Neuronal stem cell (in vitro differentiated cells): ENCODE measurements around the gene AKAP12.

Experiments
- DNase-seq: peaks from one replicate; pipeline ENCODE4 v3.0.0-alpha.2; 2013; ENCODE audit warnings: low spot score
- H2AFZ ChIP-seq: one replicate; pipeline ENCODE4 v1.6.1; 2013; ENCODE audit warnings: mild to moderate bottlenecking, low read length, inconsistent platforms
- H2AK5ac ChIP-seq: 2 replicates; pipeline ENCODE4 v1.6.1; 2013; ENCODE audit warnings: low read depth, mild to moderate bottlenecking, inconsistent platforms, low read length, moderate library complexity, mixed read lengths
- H2BK120ac ChIP-seq: 2 replicates; pipeline ENCODE4 v1.6.1; 2013; ENCODE audit warnings: low read depth, mild to moderate bottlenecking, inconsistent platforms, low read length, moderate library complexity, mixed read lengths
- H2BK12ac ChIP-seq: one replicate; pipeline ENCODE4 v1.6.1; 2013; ENCODE audit warnings: low read length, inconsistent platforms
- H2BK15ac ChIP-seq: 2 replicates; pipeline ENCODE4 v1.6.1; 2013; ENCODE audit warnings: mild to moderate bottlenecking, low read length, inconsistent platforms, mixed read lengths
- H2BK5ac ChIP-seq: one replicate; pipeline ENCODE4 v1.6.1; 2013; ENCODE audit warnings: inconsistent platforms, mild to moderate bottlenecking, low read length, moderate library complexity
- H3K14ac ChIP-seq: one replicate; pipeline ENCODE4 v1.6.1; 2013; ENCODE audit warnings: low read length, inconsistent platforms
- H3K18ac ChIP-seq: 2 replicates; pipeline ENCODE4 v1.6.1; 2013; ENCODE audit warnings: low read length, inconsistent platforms
- H3K23ac ChIP-seq: 2 replicates; pipeline ENCODE4 v1.6.1; 2013; ENCODE audit warnings: low read depth, mild to moderate bottlenecking, mixed read lengths, low read length, inconsistent platforms; ENCODE audit not compliant: poor library complexity
- H3K27ac ChIP-seq: replicated peaks from 3 replicates; pipeline ENCODE4 v1.5.1; 2013; ENCODE audit warnings: low read length, inconsistent platforms
- H3K27me3 ChIP-seq, 3 experiments: 2 replicates each; pipeline ENCODE4 v1.6.1; 2013; ENCODE audit warnings: low read length in 3 of 3, mild to moderate bottlenecking in 2 of 3, inconsistent platforms in 1 of 3, low read depth in 1 of 3, mixed read lengths in 1 of 3, moderate library complexity in 1 of 3; ENCODE audit not compliant: control insufficient read depth in 3 of 3, insufficient read depth in 3 of 3
- H3K36me3 ChIP-seq, 2 donors: replicated peaks in 1 of 2; 2 replicates each; pipeline ENCODE4 v1.6.1; 2013; ENCODE audit warnings: low read length in 2 of 2; ENCODE audit not compliant: control insufficient read depth in 2 of 2, insufficient read depth in 2 of 2
- H3K4ac ChIP-seq: 2 replicates; pipeline ENCODE4 v1.6.1; 2013; ENCODE audit warnings: inconsistent platforms, mild to moderate bottlenecking, low read length, moderate library complexity
- H3K4me1 ChIP-seq, 2 donors: 1 replicate in 1 of 2; 2 replicates in 1 of 2; pipeline ENCODE4 v1.6.1; 2013; ENCODE audit warnings: low read length in 2 of 2, low read depth in 1 of 2; ENCODE audit not compliant: control insufficient read depth in 2 of 2, insufficient read depth in 1 of 2
- H3K4me2 ChIP-seq: one replicate; pipeline ENCODE4 v1.6.1; 2013; ENCODE audit warnings: mild to moderate bottlenecking, low read length, inconsistent platforms; ENCODE audit not compliant: insufficient read depth, poor library complexity, severe bottlenecking
- H3K4me3 ChIP-seq, 2 donors: 2 replicates each; pipeline ENCODE4 v1.5.1; 2013; ENCODE audit warnings: low read length in 2 of 2, mild to moderate bottlenecking in 2 of 2, inconsistent platforms in 1 of 2, moderate library complexity in 1 of 2
- H3K79me1 ChIP-seq: one replicate; pipeline ENCODE4 v1.6.1; 2013; ENCODE audit warnings: low read depth, mild to moderate bottlenecking, inconsistent platforms, low read length, moderate library complexity
- H3K9ac ChIP-seq: one replicate; pipeline ENCODE4 v1.6.1; 2013; ENCODE audit warnings: mild to moderate bottlenecking, low read depth, low read length, inconsistent platforms; ENCODE audit not compliant: poor library complexity
- H3K9me3 ChIP-seq, 2 donors: replicated peaks in 1 of 2; 2 replicates each; pipeline versions ENCODE3 to v1.6.1; 2013; ENCODE audit warnings: low read length in 2 of 2, mild to moderate bottlenecking in 2 of 2, inconsistent platforms in 1 of 2, low read depth in 1 of 2, mixed read lengths in 1 of 2, moderate library complexity in 1 of 2; ENCODE audit not compliant: control insufficient read depth in 2 of 2, insufficient read depth in 1 of 2
- H4K8ac ChIP-seq: one replicate; pipeline ENCODE4 v1.6.1; 2013; ENCODE audit warnings: low read depth, mild to moderate bottlenecking, inconsistent platforms, low read length, moderate library complexity
- H4K91ac ChIP-seq: one replicate; pipeline ENCODE4 v1.6.1; 2013; ENCODE audit warnings: low read length, low read depth, mild to moderate bottlenecking, inconsistent platforms; ENCODE audit not compliant: poor library complexity
- WGBS, 2 donors: extraction: QIAGEN DNeasy Blood & Tissue Kit; methylation state at CpG; one replicate each; pipeline ENCODE4 v1.1.7; 2013; ENCODE audit warnings: missing lambda C conversion rate in 2 of 2, mixed read lengths in 1 of 2; ENCODE audit not compliant: insufficient read length in 2 of 2, insufficient replicate concordance in 1 of 2; ENCODE audit errors: extremely low coverage in 2 of 2; 5-methylcytosine and 5-hydroxymethylcytosine counted together

Gene AKAP12

DNA sequence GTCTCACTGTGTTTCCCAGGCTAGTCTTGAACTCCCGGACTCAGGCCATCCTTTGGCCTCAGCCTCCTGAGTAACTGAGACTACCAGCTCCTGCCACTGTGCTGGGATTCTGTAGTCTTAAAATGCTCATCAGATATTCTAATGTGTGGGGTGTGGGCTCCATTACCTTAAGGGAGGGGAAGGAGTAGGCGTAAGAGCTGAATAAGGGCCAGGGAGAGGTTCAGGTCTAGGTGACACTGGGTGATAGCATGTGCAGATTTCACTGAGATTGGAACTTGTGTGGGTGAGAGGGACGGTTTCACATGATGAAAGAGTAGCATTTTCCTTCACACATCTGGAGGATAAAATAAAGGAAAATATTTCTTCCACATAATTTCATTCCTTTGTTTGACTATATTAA lies 8.5 kb downstream of the AKAP12 start:
- no peak overlapping the region for H2BK15ac ChIP-seq
- H2BK12ac ChIP-seq = no peak overlapping the region
- no peak overlapping the region for H3K9ac ChIP-seq
- no peak for DNase-seq
- no peak overlapping the region for H4K8ac ChIP-seq
- H3K4ac ChIP-seq = no peak overlapping the region
- no peak overlapping the region for H2AK5ac ChIP-seq
- H3K79me1 ChIP-seq = no peaks in the 10 kb centered on the region
- no peaks in the 10 kb centered on the region for H3K4me1 ChIP-seq
- H2BK5ac ChIP-seq = no peak overlapping the region
- H3K27ac ChIP-seq = no peak overlapping the region
- no peak overlapping the region for H2BK120ac ChIP-seq
- no peak overlapping the region for H3K4me2 ChIP-seq
- H3K27me3 ChIP-seq = no peaks in the 10 kb centered on the region
- peaks cover 0 to 5% of the 10 kb centered on the region in 2 donors for H3K36me3 ChIP-seq
- no peak overlapping the region for H3K4me3 ChIP-seq
- H3K14ac ChIP-seq = no peak overlapping the region
- no peak overlapping the region for H4K91ac ChIP-seq
- no peak overlapping the region for H3K18ac ChIP-seq
- H3K23ac ChIP-seq = no peak overlapping the region
- no peak overlapping the region for H2AFZ ChIP-seq
- H3K9me3 ChIP-seq = peaks cover 2 to 5% of the 10 kb centered on the region in 2 donors
- no CpG with 5 or more reads among the region's 3 CpGs for WGBS, 2 donors

DNA sequence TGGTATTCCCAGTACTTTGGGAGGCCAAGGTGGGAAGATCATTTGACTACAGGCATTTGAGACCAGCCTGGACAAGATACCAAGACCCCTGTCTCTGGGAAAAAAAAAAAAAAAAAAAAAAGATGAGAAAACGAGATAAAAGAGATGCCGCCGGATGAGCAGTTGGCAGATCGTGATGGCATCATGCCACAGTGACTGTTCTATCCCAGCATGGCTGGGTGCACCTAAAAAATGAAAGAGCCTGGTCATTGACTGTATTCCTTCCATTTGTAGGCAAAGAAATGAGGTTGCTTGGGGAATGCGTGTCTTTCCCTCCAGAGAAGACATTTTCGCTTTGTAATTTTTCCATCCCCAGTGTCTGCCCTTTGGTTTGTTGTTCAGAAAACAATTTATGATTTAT lies 12.9 kb downstream of the AKAP12 start:
- Histone ChIP-seq H4K8ac (no peak overlapping the region), H2BK12ac (no peak overlapping the region), H3K4me2 (no peak overlapping the region), H2BK15ac (no peak overlapping the region), H3K14ac (no peak overlapping the region), H3K23ac (no peak overlapping the region), H2BK120ac (no peak overlapping the region), H4K91ac (no peak overlapping the region), H3K27ac (no peak overlapping the region), H3K9me3 (peaks cover 0 to 2% of the 10 kb centered on the region in 2 donors), H3K4me1 (peaks cover 3% of the 10 kb centered on the region in 2 donors), H2AK5ac (no peak overlapping the region), H3K18ac (no peak overlapping the region), H2AFZ (no peak overlapping the region), H3K4ac (no peak overlapping the region), H3K36me3 (peaks cover 0 to 3% of the 10 kb centered on the region in 2 donors), H2BK5ac (no peak overlapping the region), H3K79me1 (no peaks in the 10 kb centered on the region), H3K9ac (no peak overlapping the region), H3K4me3 (no peak overlapping the region), H3K27me3 (no peaks in the 10 kb centered on the region)
- WGBS, 2 donors = no CpG with 5 or more reads among the region's 6 CpGs
- DNase-seq = no peak

DNA sequence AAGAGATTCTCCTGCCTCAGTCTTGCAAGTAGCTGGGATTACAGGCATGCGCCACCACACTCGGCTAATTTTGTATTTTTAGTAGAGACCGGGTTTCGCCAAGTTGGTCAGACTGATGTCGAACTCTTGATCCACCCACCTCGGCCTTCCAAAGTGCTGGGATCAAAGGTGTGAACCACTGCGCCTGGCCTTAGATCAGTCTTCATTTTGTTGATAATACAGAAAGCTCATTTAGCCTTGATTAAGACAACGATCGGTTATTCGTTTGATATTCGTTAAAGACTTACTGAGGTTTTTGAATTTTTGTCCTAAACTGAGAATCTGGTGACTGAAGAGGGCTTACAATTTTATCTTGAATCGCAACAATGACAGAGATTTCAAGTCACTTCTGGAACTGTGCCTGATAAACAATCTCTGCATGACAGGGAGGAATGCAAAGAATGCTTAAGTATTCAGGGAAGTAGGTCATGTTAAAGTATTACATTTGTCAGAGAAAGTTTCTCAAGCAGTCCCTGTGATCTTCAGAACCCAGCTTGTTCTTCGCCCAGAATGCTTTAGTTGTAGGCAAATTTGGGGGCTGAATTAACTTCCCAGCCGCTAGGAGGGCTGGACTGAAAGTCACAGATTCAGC lies 14.8 kb downstream of the AKAP12 start:
- Histone ChIP-seq H3K18ac (no peak overlapping the region), H3K27me3 (no peaks in the 10 kb centered on the region), H3K14ac (no peak overlapping the region), H3K9me3 (no peaks in the 10 kb centered on the region), H3K4ac (no peak overlapping the region), H4K8ac (no peak overlapping the region), H3K79me1 (no peaks in the 10 kb centered on the region), H2AFZ (no peak overlapping the region), H3K4me2 (no peak overlapping the region), H2BK5ac (no peak overlapping the region), H3K4me1 (peaks cover 3 to 5% of the 10 kb centered on the region in 2 donors), H3K9ac (no peak overlapping the region), H2AK5ac (no peak overlapping the region), H3K4me3 (no peak overlapping the region), H2BK120ac (no peak overlapping the region), H3K23ac (no peak overlapping the region), H2BK15ac (no peak overlapping the region), H3K36me3 (peaks cover 0 to 3% of the 10 kb centered on the region in 2 donors), H3K27ac (peak overlapping the region; percentile 4), H2BK12ac (no peak overlapping the region), H4K91ac (no peak overlapping the region)
- no peak for DNase-seq
- no CpG with 5 or more reads among the region's 14 CpGs for WGBS, 2 donors

DNA sequence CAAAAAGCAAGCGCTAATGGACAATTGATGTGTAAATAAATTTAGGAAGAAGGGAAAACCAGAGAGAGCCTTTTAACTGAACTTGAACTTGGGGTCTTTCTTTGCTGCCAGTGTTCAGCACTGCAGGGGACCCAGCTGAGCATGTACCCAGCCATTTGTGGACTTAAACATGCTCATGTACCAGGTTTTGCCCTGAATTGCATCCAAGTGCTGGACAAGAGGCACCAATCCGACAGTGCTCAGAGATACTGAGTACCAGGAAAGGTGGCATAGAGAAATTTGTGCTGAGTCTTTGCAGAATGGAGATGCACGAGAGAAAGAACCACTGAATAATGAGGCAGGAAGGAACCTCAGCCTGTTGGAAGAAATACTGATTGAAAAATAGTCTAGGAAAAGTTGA lies 16.0 kb downstream of the AKAP12 start:
- Histone ChIP-seq H3K4me1 (peaks cover 3 to 5% of the 10 kb centered on the region in 2 donors), H4K91ac (no peak overlapping the region), H3K9me3 (no peaks in the 10 kb centered on the region), H2BK15ac (no peak overlapping the region), H3K4ac (no peak overlapping the region), H3K14ac (no peak overlapping the region), H3K27me3 (no peaks in the 10 kb centered on the region), H4K8ac (no peak overlapping the region), H3K36me3 (peaks cover 0 to 3% of the 10 kb centered on the region in 2 donors), H3K9ac (no peak overlapping the region), H2AFZ (no peak overlapping the region), H3K4me3 (no peak overlapping the region), H2BK12ac (no peak overlapping the region), H2AK5ac (no peak overlapping the region), H3K4me2 (no peak overlapping the region), H3K23ac (no peak overlapping the region), H3K79me1 (no peaks in the 10 kb centered on the region), H3K18ac (no peak overlapping the region), H2BK120ac (no peak overlapping the region), H3K27ac (no peak overlapping the region), H2BK5ac (no peak overlapping the region)
- WGBS, 2 donors = no CpG with 5 or more reads among the region's 3 CpGs
- no peak for DNase-seq
